T-helper 2 cell (primary cell): Measurements from ENCODE around the gene SLC27A2.

Experiments used
- DNase-seq, 5 experiments: peaks; one replicate each; pipeline versions ENCODE4 v3.0.0 to v3.0.0-alpha.2; 2012 to 2022

SLC27A2 gene

DNA sequence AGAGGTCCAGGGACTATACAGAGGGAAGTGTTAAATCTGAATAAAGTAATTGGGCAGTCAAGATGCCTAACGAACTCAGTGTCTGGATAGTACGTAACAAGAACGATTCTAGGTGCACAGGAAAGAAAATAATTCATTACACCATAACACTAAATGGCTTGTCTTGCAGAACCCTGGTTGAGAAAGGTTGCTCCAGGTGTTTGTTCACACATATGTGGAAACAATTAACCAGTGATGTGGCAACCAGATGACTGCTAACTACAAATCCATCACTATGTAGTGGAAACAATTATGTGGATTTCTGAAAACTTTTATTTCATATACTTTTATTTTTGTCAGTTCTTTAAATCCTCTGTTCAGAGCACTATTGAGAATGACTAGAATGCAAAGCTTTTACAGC, 93.9 kb downstream of the SLC27A2 start:
- DNase-seq, result no peak

DNA sequence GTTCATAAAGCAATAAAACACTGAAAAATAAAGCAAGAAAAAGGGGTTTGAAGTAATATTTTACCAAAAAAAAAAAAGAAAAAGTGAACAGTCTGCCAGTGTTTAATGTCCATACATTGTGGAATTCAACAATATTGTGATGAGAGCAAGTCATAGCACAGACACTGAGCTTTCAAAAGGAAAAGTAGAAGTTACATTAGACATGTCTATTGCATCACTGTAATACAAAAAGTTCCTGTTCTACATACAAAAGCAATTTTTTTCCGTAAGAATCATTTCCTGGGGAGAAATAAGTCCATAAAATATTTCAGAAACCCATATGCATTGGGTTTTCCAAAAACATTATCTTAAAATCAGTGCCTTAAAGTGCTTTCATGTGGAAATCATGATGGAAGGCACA, 95.4 kb downstream of the SLC27A2 start:
- DNase-seq, result no peak

DNA sequence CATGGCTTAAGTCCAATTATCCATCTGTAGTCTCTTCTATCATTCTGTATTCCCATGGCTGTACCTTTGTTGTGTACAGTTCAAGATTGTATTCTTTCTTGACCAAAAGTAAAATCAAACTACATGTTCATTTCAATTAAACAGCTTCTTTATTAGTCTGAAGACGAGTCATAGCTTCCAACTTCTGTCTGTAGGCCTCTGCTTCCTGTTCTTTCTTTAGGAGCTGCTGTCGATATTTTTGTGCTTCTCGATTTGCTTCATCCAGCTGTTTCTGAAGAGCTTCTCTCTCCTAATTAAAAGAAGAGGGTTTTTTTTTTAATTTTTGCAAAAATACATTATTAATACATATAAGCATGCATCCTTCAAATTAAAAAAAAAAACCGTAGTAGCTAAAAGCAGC, 96.5 kb downstream of the SLC27A2 start:
- no peak for DNase-seq

DNA sequence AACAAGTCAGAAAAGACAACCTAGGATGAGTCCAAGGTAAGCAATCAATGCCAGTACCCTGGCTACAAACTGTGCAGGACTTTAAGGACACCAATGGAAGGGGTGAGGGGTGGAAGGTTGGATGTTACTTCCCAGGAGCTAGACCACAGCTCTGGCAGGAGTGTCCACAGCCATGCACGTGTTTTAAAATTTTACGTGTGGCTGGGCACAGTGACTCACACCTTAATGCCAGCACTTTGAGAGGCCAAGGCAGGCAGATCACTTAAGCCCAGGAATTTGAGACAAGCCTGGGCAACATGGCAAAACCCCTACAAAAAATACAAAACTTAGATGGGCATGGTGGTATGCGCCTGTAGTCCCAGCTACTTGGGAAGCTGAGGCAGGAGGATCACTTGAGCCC, 98.3 kb downstream of the SLC27A2 start:
- no peak for DNase-seq

DNA sequence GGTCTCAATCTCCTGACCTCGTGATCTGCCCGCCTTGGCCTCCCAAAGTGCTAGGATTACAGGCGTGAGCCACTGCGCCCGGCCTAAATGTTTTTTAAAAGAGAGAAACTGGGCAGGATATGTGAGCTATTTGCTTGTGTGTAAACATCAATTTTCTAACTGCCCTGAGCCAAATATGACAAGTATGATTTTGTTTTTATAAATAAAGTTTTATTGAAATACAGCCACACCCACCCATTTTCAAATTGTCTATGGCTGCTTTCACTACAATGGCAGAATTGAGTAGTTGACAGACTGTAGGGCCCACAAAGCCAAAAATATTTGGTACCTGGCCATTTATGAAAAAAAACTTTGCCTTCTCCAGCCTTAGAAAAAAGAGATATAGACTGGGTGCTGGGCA, 99.4 kb downstream of the SLC27A2 start:
- DNase-seq, result no peak
